ENCODE results near the gene NEUROD2. TPM values are rescaled to one million over a fixed set of nuclear protein-coding genes. Genes with fewer than 3 reads are reported as not detected.

The NEUROD2 gene
- total RNA-seq, 1 donor from 2014 or later = not detected

GRCh38 chr17:39652587-39653315 is 45.0 kb upstream of the NEUROD2 start:
- H3K9ac ChIP-seq = no peak overlapping the region
- H3K4me3 Mint-ChIP-seq = peak overlapping the region; percentile 76
- H3K4me1 ChIP-seq = peaks cover 29% of the 10 kb centered on the region
- TF ChIP-seq EZH2phosphoT487 (IDR thresholded peaks at IDR 0.05) (no peak), EZH2 (IDR thresholded peaks at IDR 0.05) (no peak), CTCF (IDR thresholded peaks at IDR 0.05) (no peak)
- no peaks in the 10 kb centered on the region for H3K9me3 Mint-ChIP-seq
- no peaks in the 10 kb centered on the region for H3K36me3 ChIP-seq
- H3K36me3 Mint-ChIP-seq = peaks cover 15% of the 10 kb centered on the region
- DNase-seq (ENCODE audit: low spot score) = peak; percentile 85
- peak overlapping the region; percentile 79 for H3K4me2 ChIP-seq
- no peaks in the 10 kb centered on the region for H3K27me3 Mint-ChIP-seq (ENCODE audit: insufficient read depth, low read depth)
- H3K9me3 ChIP-seq (ENCODE audit: low read depth) = no peaks in the 10 kb centered on the region
- peaks cover 54% of the 10 kb centered on the region for H3K4me1 Mint-ChIP-seq
- H3K27ac Mint-ChIP-seq = peak overlapping the region; percentile 100
- peaks cover 15% of the 10 kb centered on the region for H3K79me2 ChIP-seq (ENCODE audit: low read depth)
- peaks cover 21% of the 10 kb centered on the region for H4K20me1 ChIP-seq (ENCODE audit: low read depth)
- H3K27me3 ChIP-seq = no peaks in the 10 kb centered on the region
- peak overlapping the region; percentile 86 for H3K27ac ChIP-seq
- peak overlapping the region; percentile 11 for H3K4me3 ChIP-seq
- peak overlapping the region; percentile 51 for H2AFZ ChIP-seq (replicated peaks)
- H3F3A ChIP-seq (ENCODE audit: low read depth) = peaks cover 24% of the 10 kb centered on the region

GRCh38 chr17:39651923-39652586 is 44.3 kb upstream of the NEUROD2 start:
- no peak for TF ChIP-seq CTCF (IDR thresholded peaks at IDR 0.05)

GRCh38 chr17:39650121-39650579 is 42.4 kb upstream of the NEUROD2 start:
- Histone ChIP-seq H3K4me1 (peaks cover 31% of the 10 kb centered on the region), H3K4me3 (no peak overlapping the region), H3F3A (ENCODE audit: low read depth) (peaks cover 27% of the 10 kb centered on the region), H3K79me2 (ENCODE audit: low read depth) (peaks cover 33% of the 10 kb centered on the region), H3K9ac (no peak overlapping the region), H4K20me1 (ENCODE audit: low read depth) (peaks cover 25% of the 10 kb centered on the region), H3K27me3 (no peaks in the 10 kb centered on the region), H3K9me3 (ENCODE audit: low read depth) (no peaks in the 10 kb centered on the region), H3K27ac (no peak overlapping the region), H3K36me3 (no peaks in the 10 kb centered on the region), H3K4me2 (no peak overlapping the region), H2AFZ (replicated peaks) (no peak overlapping the region)
- no peak for DNase-seq (ENCODE audit: low spot score)
- H3K4me1 Mint-ChIP-seq = peaks cover 52% of the 10 kb centered on the region
- TF ChIP-seq EZH2 (IDR thresholded peaks at IDR 0.05) (no peak), CTCF (IDR thresholded peaks at IDR 0.05) (no peak), EZH2phosphoT487 (IDR thresholded peaks at IDR 0.05) (no peak)
- peak overlapping the region; percentile 17 for H3K4me3 Mint-ChIP-seq
- H3K27me3 Mint-ChIP-seq (ENCODE audit: insufficient read depth, low read depth) = no peaks in the 10 kb centered on the region
- H3K9me3 Mint-ChIP-seq = no peaks in the 10 kb centered on the region
- peaks cover 12% of the 10 kb centered on the region for H3K36me3 Mint-ChIP-seq
- peak overlapping the region; percentile 24 for H3K27ac Mint-ChIP-seq

More at GRCh38 chr17:39651923-39652586, 44.3 kb upstream of the NEUROD2 start:
- Histone ChIP-seq H2AFZ (replicated peaks) (no peak overlapping the region), H3K27ac (peak overlapping the region; percentile 86), H3K4me1 (peaks cover 29% of the 10 kb centered on the region), H3K36me3 (no peaks in the 10 kb centered on the region), H3K79me2 (ENCODE audit: low read depth) (peaks cover 22% of the 10 kb centered on the region), H3K9ac (no peak overlapping the region), H3F3A (ENCODE audit: low read depth) (peaks cover 24% of the 10 kb centered on the region), H4K20me1 (ENCODE audit: low read depth) (peaks cover 26% of the 10 kb centered on the region), H3K27me3 (no peaks in the 10 kb centered on the region), H3K4me3 (peak overlapping the region; percentile 11), H3K9me3 (ENCODE audit: low read depth) (no peaks in the 10 kb centered on the region), H3K4me2 (peak overlapping the region; percentile 79)
- no peak for DNase-seq (ENCODE audit: low spot score)
- Mint-ChIP-seq H3K4me3 (peak overlapping the region; percentile 76), H3K36me3 (peaks cover 15% of the 10 kb centered on the region), H3K27ac (peak overlapping the region; percentile 100), H3K27me3 (ENCODE audit: insufficient read depth, low read depth) (no peaks in the 10 kb centered on the region), H3K4me1 (peaks cover 54% of the 10 kb centered on the region), H3K9me3 (no peaks in the 10 kb centered on the region)

All from neural progenitor cell (in vitro differentiated cells).